Stimulated activated CD8-positive, alpha-beta memory T cell treated with anti-CD3 and anti-CD28 coated beads, Interleukin-7, amount 100 ng/mL, for 4 hours (primary cell): ENCODE data around the gene DNAJB14.
"Not testable (repeated sequence)": the region's sequence is repeated elsewhere in the genome, so short reads cannot be mapped to it uniquely, and the experiment has no call there.

Source experiments
- DNase-seq, 2 donors: peaks; one replicate each; pipeline ENCODE4 v3.0.0-alpha.2; 2020; ENCODE audit warnings: low read depth in 2 of 2

Gene DNAJB14

DNA sequence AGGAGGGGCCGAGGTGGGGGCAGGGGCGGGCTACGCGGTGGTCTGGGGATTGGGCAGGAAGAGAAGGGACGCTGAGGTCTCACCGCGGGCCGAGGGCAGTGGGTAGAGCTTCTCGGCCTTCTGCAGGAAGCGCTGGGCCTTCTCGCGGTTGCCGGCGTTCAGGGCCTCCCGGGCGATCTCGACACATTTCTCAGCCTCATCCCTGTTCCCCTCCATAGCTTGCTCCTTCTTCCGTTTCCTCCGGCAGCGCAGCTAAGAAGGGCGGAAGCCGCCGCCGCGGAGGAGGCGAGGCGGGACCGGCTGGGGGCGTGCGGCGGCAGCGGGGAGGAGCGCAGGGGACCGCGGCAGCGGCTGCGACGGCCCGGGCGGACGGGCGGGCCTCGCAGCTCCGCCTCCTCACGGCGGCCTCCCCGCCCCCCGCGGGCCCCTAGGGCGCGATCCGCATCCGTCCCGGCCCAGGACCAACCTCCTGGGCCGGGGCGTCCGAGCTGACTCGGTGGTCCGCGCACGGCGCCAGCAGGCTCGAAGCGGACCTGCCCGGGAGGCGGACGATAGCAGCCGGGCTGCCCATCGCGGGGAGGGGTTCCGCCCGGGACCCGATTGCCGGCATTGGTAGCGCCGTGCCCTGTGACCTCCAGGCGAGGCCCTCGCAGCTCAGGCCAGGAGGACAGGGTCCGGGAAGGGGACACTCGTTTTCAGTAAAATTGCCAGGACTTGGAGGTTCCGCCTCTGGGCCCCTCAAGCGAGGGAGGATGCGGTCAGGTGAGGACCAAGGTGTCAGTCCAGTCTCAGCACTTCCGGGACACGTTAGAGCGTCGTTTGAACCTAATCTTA lies at the start of gene DNAJB14:
Gene DNAJB14, minus strand, starts transcription at position 263 of the 834 bp plus-strand sequence. Its CDS starts 47 bp downstream, at position 216.
- peak; percentile 40 to 76 for DNase-seq

DNA sequence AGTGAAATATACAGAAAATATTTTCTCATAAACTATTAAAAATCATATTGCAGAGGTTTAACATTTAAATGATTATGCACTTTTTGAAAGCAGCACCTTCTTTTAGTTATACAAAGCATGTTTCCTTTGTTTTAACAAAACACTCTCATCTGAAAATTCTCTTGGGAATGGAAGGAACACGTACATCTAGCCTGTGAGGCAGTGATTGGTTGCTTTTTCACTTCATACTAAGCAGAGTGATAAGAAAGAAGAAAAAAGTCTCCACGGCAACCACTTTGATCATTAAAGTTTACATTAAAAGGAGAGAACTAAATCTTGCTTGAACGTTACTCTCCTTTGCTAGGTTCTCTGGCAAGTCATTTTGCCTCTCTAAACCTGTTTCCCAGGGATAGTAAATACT lies 45.3 kb upstream of the DNAJB14 start:
- DNase-seq = no peak

- no peak for DNase-seq
Observed at GRCh38 chr4:99987681-99988080, 41.3 kb upstream of the DNAJB14 start.

- no peak for DNase-seq
Observed at GRCh38 chr4:99986792-99987191, 40.4 kb upstream of the DNAJB14 start.

DNA sequence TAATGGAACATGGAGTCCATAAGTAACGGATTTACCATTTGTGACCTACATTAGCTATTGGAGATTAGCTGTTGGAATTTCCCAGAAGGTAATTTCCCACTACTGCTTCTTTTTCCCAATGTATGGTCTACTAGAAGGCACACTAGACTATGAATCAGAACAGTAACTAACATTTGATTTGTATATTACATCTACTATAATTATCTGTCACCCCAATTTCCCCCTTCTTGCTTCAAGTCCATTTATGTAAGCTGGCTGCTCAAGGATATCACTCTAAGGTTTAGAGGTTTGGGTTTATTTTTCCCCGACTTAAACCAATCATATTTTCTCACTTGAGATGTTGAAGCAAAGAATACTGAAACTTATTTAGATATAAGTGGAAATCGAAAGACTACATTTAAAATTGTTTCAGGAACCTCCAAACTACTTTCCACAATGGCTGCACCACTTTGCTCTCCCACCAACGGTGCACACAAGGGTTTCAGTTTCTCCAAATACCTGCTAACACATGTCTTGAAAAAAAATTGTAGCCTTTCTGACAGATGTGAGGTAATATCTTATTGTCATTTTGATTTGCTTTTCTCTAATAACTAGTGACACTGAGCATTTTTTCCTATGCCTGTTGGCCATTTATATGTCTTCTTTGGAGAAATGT lies 37.0 kb upstream of the DNAJB14 start:
- DNase-seq = no peak

GRCh38 chr4:99979872-99980271 lies 33.5 kb upstream of the DNAJB14 start:
- DNase-seq = no peak

- DNase-seq = no peak
Observed at GRCh38 chr4:99971453-99972111, 25.2 kb upstream of the DNAJB14 start.

GRCh38 chr4:99968330-99968729 lies 21.9 kb upstream of the DNAJB14 start:
- no peak for DNase-seq

DNA sequence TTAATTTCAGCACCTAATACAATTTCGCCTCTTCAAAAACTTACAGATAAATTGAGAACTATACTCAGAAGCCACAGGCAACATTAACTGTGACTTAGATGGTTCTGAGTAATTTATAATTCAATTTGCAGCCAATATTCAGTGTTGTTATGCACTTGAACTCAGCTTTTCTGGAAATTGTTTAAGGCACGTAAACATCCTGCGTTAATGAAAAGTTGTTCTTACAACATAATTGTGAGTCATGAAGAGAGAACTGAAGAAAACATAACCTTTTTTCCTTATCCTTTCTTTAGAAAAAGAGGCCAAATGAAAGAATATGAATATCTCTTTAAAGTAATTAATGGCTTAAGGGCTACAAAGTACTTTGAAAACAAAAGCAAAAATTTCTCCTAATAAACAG lies 20.3 kb upstream of the DNAJB14 start:
- DNase-seq = no peak

DNA sequence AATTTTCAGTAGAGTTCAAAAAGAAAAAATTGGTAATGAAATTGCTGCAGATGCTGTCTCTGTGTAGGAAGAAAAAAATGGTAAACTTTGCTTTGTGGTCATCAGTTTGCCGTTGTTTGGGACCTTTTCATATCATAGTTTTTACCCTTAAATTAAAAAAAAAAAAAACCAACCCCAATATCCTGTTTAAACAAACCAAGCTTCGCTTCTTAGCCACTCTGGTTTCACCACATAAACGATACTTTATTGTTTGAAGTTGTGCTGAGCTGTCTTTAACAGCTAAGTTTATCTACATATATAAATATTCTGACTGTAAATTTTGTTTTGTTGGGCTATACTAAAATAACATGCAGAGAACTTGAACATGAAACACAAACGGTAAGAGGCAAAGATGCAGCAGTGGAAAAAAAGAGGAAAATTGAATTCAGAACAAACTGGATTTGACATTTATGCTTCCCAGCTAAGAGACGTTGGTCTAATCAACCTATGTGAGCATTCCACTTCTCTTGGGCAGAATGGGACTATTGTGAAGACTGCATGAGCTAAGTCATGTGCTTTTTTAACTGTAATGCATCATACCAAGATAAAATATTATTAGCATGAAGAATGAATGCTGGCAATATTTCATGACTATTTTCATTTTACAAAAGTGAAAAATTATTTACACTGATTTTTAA lies 19.4 kb upstream of the DNAJB14 start:
- no peak for DNase-seq

DNA sequence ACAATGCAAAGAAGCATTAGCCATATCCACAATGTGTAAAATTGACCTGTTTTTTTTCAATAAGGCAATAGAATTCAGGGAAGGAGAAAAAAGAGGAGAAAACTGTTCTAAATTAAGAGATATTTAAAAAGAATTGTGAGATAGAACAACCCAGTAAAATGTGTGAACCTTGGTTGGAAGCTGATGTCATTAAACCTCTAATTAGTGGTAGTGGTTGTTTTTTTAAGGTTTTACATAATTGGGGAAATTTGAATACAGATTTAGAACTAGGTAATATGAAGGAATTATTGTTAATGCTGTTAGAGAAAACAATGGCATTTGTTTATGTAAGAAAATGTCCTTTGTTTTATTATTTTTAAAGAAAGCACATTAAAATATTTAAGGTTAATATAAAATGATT lies 18.8 kb upstream of the DNAJB14 start:
- DNase-seq = no peak

DNA sequence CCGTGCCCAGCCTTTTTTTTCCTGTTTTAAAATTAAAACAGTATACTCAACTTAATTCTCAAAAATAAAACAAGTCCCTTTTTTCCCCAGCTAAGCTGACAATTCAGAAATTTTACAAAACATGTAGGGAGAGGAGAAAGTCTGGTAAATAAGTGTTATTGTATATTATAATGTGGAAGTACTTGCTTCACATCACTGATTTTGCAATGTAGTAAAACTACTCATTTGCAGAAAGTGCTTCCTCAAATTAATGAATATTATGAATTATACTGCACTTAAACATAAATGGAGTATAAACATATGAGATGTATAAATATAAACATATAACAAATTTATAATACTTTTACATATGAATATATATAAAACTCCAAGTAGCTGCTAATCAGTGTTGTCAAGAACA lies 15.3 kb upstream of the DNAJB14 start:
- no peak for DNase-seq

- no peak for DNase-seq
Observed at GRCh38 chr4:99960648-99961047, 14.2 kb upstream of the DNAJB14 start.

- not testable (repeated sequence) for DNase-seq
Observed at GRCh38 chr4:99958207-99958606, 11.8 kb upstream of the DNAJB14 start.

GRCh38 chr4:99950913-99951254 lies 4.5 kb upstream of the DNAJB14 start:
- DNase-seq = no peak

DNA sequence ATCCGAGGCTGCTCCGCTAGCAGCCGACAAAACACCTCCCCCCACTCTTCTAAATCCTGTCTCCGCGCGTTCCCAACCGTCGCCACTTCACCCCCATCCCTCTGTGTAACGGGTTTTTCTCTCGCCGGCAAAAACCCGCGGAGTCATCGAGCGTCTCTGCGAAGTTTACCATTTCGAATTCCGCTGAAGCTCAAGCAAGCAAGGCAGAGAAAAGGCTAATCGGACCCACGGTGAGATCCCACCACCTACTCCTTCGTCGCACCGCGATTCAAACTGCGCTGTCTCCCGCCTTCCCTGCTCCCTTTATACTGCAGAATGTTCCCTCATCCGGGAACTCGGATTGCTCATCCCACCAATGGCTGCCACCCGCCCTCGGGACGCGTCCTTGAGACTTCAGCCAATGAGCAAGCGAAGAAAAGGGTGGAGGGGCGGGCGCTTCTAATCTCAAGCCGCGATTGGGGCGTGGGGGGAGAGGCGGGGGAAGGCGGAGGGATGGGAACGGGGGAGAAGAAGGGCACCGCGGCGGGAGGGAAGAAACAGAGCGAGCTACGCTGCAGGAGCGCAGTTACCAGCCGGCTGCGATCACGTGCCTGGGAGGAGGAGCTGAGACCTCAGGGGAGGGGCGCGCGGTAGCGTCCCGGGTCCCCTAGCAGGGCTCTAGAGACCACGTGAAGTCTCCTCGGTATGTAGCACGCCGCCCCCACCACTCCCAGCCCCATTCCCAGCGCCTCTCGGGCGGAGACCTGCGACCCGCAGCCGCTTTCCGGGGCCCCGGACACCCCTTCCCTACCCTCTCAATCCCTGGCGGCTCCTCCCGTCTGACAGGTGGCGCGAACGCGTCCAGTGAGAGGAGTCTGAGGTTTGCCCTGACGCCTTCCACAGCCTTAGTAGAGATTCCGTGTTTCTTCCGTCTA lies 3.8 kb upstream of the DNAJB14 start, which contains the start of gene H2AZ1:
Gene H2AZ1, minus strand, starts transcription at position 277 of the 914 bp plus-strand sequence. Its CDS starts 105 bp downstream, at position 172.
- peak; percentile 97 for DNase-seq

GRCh38 chr4:99949034-99949998 lies 2.9 kb upstream of the DNAJB14 start:
- DNase-seq = peak; percentile 76 to 89

- no peak for DNase-seq
Observed at GRCh38 chr4:99947608-99948007, 1.2 kb upstream of the DNAJB14 start.

DNA sequence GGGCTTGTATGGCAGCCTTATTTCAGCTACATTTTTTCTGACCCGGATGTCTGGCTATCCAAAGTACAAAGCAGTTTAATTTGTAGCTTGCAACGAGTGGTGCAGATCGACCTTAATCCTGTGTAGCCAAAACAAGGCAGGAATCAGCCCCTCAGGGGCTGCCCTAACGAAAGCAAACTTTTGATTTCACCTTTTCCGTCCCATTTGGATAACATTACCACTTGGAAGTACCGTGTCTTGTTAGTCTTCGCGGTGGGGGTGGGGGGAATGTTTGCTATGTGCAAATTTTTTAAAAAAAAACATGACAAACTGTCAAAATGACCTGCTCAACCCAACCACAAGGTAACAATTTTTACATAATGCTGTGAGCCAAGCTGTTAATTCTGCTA lies 766 bp upstream of the DNAJB14 start:
- no peak for DNase-seq
